ENCODE results near the gene PDZD4. TPM values are rescaled to one million over a fixed set of nuclear protein-coding genes. Genes with fewer than 3 reads are reported as not detected.

The PDZD4 gene
- total RNA-seq, 1 donor, result 15.6 TPM

- Histone ChIP-seq H3K4me1 (ENCODE audit: insufficient read depth, low read length) (no peaks in the 10 kb centered on the region), H3K4me3 (ENCODE audit: low read length) (no peak overlapping the region), H3K9me3 (ENCODE audit: low read depth, low read length) (no peaks in the 10 kb centered on the region), H3K27me3 (ENCODE audit: insufficient read depth, low read length) (no peaks in the 10 kb centered on the region)
These were observed 40.5 kb upstream of the PDZD4 start for GRCh38 chrX:153870791-153871360.

DNA sequence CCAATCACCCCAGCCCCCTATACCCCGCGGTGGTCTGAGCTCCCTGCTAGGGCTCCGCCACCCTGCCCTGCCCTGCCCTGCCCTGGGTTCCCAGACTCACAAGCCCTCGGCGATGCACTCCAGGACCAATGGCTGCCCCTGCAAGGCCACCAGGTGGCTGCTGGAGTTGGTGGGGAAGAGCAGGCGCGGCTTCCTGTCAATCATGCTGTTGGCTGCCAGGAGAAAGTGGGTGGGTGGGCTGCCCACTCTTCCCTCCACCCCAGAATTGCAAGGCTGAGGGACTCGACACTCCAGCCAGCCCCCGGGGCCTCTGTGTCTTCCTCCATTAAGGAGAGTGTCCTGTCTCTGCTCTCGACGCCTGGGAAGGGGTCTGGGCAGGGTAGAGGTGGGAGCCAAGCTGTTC, 39.9 kb upstream of the PDZD4 start:
- Histone ChIP-seq H3K9me3 (ENCODE audit: low read depth, low read length) (no peaks in the 10 kb centered on the region), H3K4me3 (ENCODE audit: low read length) (no peak overlapping the region), H3K4me1 (ENCODE audit: insufficient read depth, low read length) (no peaks in the 10 kb centered on the region), H3K27me3 (ENCODE audit: insufficient read depth, low read length) (no peaks in the 10 kb centered on the region)

- no peaks in the 10 kb centered on the region for H3K27me3 ChIP-seq (ENCODE audit: insufficient read depth, low read length)
- no peaks in the 10 kb centered on the region for H3K9me3 ChIP-seq (ENCODE audit: low read depth, low read length)
- H3K4me3 ChIP-seq (ENCODE audit: low read length), result no peak overlapping the region
- H3K4me1 ChIP-seq (ENCODE audit: insufficient read depth, low read length), result no peaks in the 10 kb centered on the region
These were observed 39.3 kb upstream of the PDZD4 start for GRCh38 chrX:153869473-153870287.

DNA sequence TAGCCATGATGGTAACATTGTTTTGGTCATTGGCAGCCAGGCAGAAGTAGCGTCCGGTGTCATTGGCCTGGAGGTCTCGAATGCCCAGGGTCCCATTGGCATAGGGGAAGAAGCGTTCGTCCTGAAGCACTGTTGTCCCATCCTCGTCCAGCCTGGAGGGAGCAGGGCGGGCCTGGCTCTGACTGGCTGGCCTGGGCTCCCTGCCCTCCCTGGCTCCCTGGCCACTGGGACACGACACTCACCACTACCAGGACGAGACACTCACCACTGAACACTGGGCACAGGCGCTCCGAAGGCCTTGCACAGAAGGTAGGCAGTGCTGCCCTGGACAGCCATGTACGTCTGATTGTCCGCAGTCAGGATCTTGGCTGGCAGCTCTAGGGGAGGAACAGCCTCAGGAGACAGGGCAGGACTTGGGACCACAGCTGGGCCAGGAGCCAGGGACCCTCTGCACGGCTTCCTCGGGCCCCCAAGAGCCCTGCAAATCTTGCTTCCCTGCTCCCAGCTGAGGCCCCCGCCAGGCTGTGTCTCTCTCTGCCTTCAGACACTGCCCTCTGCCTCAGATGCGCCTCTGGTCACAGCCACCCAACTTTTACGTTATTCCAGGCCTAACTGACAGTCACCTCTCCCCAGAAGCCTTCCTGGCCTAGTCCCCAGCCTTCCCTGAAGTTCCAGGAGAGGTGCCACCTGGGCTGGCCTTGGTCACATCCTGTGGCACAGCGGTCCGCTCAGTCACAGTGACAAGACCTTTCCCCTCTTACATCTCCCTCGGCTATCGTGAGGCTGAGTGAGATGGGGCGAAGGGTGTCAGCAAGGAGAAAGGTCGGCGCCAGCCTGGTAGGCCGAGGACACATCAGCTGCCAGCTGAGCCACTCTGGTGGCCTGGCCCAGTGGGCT, 38.5 kb upstream of the PDZD4 start:
- Histone ChIP-seq H3K4me1 (ENCODE audit: insufficient read depth, low read length) (no peaks in the 10 kb centered on the region), H3K4me3 (ENCODE audit: low read length) (no peak overlapping the region), H3K9me3 (ENCODE audit: low read depth, low read length) (no peaks in the 10 kb centered on the region), H3K27me3 (ENCODE audit: insufficient read depth, low read length) (no peaks in the 10 kb centered on the region)

DNA sequence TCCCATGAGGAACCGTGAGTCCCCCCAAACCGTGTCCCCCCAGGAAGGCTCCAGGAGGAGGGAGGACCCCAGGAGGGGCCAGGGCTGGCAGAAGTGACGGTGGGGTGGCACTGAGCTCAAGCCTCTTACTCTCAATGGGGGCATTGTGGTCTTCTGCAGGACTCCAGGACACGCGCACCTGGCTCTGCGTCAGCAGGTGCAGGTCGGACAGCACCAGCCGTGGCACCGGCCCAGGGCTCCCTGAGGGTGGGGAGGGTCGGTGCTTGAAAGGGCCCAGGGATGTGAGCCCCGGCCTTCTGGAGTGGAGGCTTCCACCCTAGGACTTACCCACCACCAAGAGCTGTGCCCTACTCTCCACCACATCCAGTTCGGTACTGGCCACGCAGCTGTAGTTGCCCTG, 37.3 kb upstream of the PDZD4 start:
- no peak overlapping the region for H3K4me3 ChIP-seq (ENCODE audit: low read length)
- no peaks in the 10 kb centered on the region for H3K27me3 ChIP-seq (ENCODE audit: insufficient read depth, low read length)
- H3K4me1 ChIP-seq (ENCODE audit: insufficient read depth, low read length), result no peaks in the 10 kb centered on the region
- H3K9me3 ChIP-seq (ENCODE audit: low read depth, low read length), result no peaks in the 10 kb centered on the region

DNA sequence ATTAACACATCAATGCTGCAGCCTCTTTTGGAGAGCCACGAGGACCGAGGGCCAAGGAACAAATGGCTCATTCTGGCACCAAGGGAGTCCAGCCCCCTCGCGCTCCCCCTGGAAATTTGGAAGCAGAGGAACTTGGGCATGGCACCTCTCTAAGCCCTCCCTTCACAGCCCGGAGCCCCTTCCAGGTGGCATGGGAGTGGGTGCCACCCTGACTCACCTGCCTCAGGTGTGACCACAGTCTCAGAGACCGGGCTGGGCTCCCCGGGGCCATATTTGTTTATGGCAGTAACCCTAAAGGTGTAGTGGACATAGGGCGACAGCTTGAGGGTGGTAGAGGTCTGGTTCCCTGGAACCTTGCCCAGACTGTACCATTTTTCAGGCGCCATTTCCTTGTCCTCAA, 36.8 kb upstream of the PDZD4 start:
- no peaks in the 10 kb centered on the region for H3K4me1 ChIP-seq (ENCODE audit: insufficient read depth, low read length)
- H3K4me3 ChIP-seq (ENCODE audit: low read length), result no peak overlapping the region
- no peaks in the 10 kb centered on the region for H3K27me3 ChIP-seq (ENCODE audit: insufficient read depth, low read length)
- H3K9me3 ChIP-seq (ENCODE audit: low read depth, low read length), result no peaks in the 10 kb centered on the region

- H3K9me3 ChIP-seq (ENCODE audit: low read depth, low read length), result no peaks in the 10 kb centered on the region
- H3K4me3 ChIP-seq (ENCODE audit: low read length), result no peak overlapping the region
- H3K4me1 ChIP-seq (ENCODE audit: insufficient read depth, low read length), result no peaks in the 10 kb centered on the region
- H3K27me3 ChIP-seq (ENCODE audit: insufficient read depth, low read length), result no peaks in the 10 kb centered on the region
These were observed 36.1 kb upstream of the PDZD4 start for GRCh38 chrX:153866302-153867019.

GRCh38 chrX:153865685-153866084, 35.3 kb upstream of the PDZD4 start:
- no peaks in the 10 kb centered on the region for H3K27me3 ChIP-seq (ENCODE audit: insufficient read depth, low read length)
- no peaks in the 10 kb centered on the region for H3K9me3 ChIP-seq (ENCODE audit: low read depth, low read length)
- H3K4me1 ChIP-seq (ENCODE audit: insufficient read depth, low read length), result no peaks in the 10 kb centered on the region
- H3K4me3 ChIP-seq (ENCODE audit: low read length), result no peak overlapping the region

GRCh38 chrX:153865321-153865580, 34.9 kb upstream of the PDZD4 start:
- no peaks in the 10 kb centered on the region for H3K27me3 ChIP-seq (ENCODE audit: insufficient read depth, low read length)
- no peak overlapping the region for H3K4me3 ChIP-seq (ENCODE audit: low read length)
- H3K4me1 ChIP-seq (ENCODE audit: insufficient read depth, low read length), result no peaks in the 10 kb centered on the region
- no peaks in the 10 kb centered on the region for H3K9me3 ChIP-seq (ENCODE audit: low read depth, low read length)

DNA sequence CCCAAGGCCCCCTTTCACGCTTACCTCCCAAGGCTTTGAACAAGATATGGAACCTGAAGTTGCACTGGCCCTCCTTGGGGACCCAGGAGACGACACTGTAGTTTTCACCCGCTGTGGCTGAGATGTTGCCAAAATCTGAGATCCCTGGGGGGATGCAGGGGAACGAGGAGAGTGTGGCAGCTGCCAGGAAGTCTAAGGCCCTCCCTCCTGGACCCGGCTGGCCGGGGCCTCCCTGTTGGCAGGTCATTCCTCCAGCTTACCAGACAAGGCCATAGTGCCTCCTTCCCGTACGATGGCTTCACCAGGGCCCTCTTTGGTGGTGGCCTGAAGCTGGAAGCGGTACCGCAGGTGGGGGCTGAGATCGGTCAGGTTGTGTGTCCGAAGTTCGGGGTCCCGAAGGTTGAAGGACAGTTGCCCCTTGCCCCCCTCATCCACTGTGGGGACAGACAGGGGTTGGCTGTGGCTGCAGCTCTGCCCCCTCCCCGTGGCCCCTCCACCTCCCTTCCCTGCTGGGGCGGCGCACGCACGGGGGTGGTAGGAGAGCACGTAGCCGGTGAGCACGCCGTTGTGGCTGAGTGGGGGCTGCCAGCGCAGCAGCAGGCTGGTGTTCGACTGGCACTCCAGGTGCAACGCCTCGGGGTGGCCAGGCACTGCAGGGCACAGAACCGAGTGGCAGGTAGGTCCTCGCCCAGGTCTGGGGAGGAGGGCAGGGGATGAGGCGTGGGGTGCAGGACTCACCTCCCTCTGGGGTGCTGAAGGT, 34.4 kb upstream of the PDZD4 start:
- H3K4me1 ChIP-seq (ENCODE audit: insufficient read depth, low read length), result no peaks in the 10 kb centered on the region
- H3K27me3 ChIP-seq (ENCODE audit: insufficient read depth, low read length), result no peaks in the 10 kb centered on the region
- H3K4me3 ChIP-seq (ENCODE audit: low read length), result no peak overlapping the region
- H3K9me3 ChIP-seq (ENCODE audit: low read depth, low read length), result no peaks in the 10 kb centered on the region

DNA sequence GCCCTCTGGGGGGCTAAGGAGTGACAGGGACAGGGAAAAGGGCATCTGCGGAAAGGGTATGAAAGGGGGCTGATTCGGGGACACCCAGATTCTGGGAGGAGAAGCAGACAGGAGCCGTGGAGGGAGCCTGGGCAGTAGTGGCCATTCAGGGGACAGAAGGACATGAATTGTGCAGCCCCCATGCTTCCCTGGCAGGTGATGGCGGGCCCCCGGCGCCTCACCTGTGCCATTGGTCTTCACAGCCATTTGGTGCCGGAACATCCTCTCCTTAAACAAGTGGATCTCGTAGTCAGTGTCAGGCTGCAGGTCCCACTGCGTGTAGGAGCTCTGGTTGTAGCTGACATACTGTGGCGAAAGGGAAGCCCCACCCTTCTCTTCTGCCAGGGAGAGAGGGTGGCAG, 33.8 kb upstream of the PDZD4 start:
- no peaks in the 10 kb centered on the region for H3K9me3 ChIP-seq (ENCODE audit: low read depth, low read length)
- H3K4me1 ChIP-seq (ENCODE audit: insufficient read depth, low read length), result no peaks in the 10 kb centered on the region
- no peak overlapping the region for H3K4me3 ChIP-seq (ENCODE audit: low read length)
- no peaks in the 10 kb centered on the region for H3K27me3 ChIP-seq (ENCODE audit: insufficient read depth, low read length)

DNA sequence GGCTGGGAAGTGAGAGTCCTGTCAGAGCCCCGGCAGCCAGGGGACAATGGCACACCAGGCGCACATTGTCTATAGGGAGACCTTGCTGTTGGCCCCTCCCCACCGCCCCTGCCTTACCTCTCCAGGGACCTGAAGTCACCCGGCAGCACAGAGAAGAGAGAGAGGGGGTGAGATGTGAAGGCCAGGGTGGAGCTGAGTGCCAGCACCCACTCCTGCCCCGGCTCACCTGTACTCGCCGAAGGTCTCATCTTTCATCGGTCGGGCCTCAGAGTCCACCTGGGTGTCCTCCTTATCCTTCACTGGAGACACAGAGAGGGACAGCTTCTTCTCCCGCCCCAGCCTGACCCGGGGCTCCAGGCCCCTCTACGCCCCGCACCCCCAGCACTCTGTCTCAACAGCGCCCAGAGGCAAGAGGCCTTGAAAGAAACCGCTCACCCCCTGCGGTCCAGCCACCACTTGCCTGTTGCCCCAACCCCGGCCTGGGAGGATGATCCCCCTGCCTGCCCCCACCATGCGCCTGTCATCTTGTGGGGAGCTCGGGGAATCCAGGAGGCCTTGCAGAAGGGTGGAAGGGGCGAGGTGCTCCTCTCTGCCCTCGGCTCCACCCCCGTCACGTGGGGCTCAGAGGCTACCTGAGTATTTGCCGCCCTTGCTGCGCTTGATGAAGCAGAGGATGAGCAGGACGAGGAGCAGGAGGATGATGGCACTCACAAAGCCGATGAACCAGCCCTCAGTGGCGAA, 33.1 kb upstream of the PDZD4 start:
- H3K27me3 ChIP-seq (ENCODE audit: insufficient read depth, low read length), result no peaks in the 10 kb centered on the region
- H3K4me1 ChIP-seq (ENCODE audit: insufficient read depth, low read length), result no peaks in the 10 kb centered on the region

DNA sequence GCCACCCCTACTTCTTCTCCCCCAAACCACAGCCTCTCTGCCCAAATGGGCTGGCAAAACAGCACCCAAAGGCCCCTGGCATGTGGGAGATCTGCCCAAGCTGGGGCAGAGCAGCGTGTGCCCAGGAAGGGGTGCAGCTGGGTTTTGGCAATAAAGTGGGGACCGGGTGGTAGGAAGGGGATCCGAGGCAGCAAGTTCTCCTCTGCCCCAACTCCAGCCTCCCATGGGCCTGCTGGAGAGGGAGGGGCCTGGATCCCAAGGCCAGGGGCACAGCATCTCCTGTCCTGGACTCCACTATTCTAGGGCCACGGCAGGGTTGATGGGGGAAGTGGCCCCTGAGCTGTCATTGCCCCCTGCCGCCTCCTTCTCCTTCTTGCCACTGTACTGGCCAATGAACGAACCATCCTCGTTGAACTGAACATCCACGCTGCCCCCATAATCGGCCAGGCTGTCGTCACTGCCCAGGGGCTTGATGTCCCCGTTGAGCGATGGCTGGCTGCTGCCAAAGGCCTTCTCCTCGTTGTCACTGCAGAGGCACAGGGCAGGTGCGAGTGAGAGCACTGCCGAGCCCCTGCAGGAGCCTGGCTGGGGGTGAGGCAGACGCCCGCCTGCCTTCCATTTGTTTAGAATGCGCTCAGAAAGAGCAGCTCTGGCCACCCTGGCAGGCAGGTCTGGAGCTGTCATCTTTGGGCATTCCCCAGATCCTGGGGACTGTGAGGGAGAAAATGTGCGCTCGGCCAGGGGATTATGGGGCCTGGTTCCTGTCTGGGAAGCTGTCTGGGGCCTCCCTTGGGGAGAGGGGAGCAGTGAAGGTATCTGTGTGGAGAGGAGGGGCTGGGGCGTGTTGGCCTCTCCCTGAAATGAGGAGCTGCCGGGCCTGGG, 32.3 kb upstream of the PDZD4 start:
- Histone ChIP-seq H3K4me3 (ENCODE audit: low read length) (no peak overlapping the region), H3K27me3 (ENCODE audit: insufficient read depth, low read length) (no peaks in the 10 kb centered on the region), H3K9me3 (ENCODE audit: low read depth, low read length) (no peaks in the 10 kb centered on the region), H3K4me1 (ENCODE audit: insufficient read depth, low read length) (no peaks in the 10 kb centered on the region)

More for the DNA sequence above, 33.1 kb upstream of the PDZD4 start:
- H3K9me3 ChIP-seq (ENCODE audit: low read depth, low read length), result no peaks in the 10 kb centered on the region
- H3K4me3 ChIP-seq (ENCODE audit: low read length), result no peak overlapping the region
